Measurements from ENCODE around the gene PTK7.

The PTK7 gene

GRCh38 chr6:43178951-43179830 is 103.1 kb downstream of the PTK7 start:
- DNase-seq (ENCODE audit: extremely low read depth in 1 of 2, low read depth in 1 of 2), result no peak

GRCh38 chr6:43180058-43180457 is 103.9 kb downstream of the PTK7 start:
- DNase-seq (ENCODE audit: extremely low read depth in 1 of 2, low read depth in 1 of 2), result no peak

- no peak for DNase-seq (ENCODE audit: extremely low read depth in 1 of 2, low read depth in 1 of 2)
Observed at GRCh38 chr6:43180985-43181384, 104.9 kb downstream of the PTK7 start.

GRCh38 chr6:43181621-43181941 is 105.5 kb downstream of the PTK7 start:
- DNase-seq (ENCODE audit: extremely low read depth in 1 of 2, low read depth in 1 of 2), result no peak

GRCh38 chr6:43181942-43182860 is 106.1 kb downstream of the PTK7 start, which contains the start of gene CUL9:
Gene CUL9, plus strand, starts transcription at chr6:43182196. Its CDS starts 2,115 bp downstream, at chr6:43184311.
- DNase-seq (ENCODE audit: extremely low read depth in 1 of 2, low read depth in 1 of 2), result peak in 1 of 2 donors; percentile 69

- no peak for DNase-seq (ENCODE audit: extremely low read depth in 1 of 2, low read depth in 1 of 2)
Observed at GRCh38 chr6:43183441-43183840, 107.3 kb downstream of the PTK7 start.

GRCh38 chr6:43184268-43184985 is 108.3 kb downstream of the PTK7 start:
- no peak for DNase-seq (ENCODE audit: extremely low read depth in 1 of 2, low read depth in 1 of 2)

- no peak for DNase-seq (ENCODE audit: extremely low read depth in 1 of 2, low read depth in 1 of 2)
Observed at GRCh38 chr6:43185391-43185985, 109.4 kb downstream of the PTK7 start.

GRCh38 chr6:43186019-43186418 is 109.9 kb downstream of the PTK7 start:
- DNase-seq (ENCODE audit: extremely low read depth in 1 of 2, low read depth in 1 of 2), result no peak

GRCh38 chr6:43186706-43187105 is 110.6 kb downstream of the PTK7 start:
- no peak for DNase-seq (ENCODE audit: extremely low read depth in 1 of 2, low read depth in 1 of 2)

GRCh38 chr6:43187821-43188220 is 111.7 kb downstream of the PTK7 start:
- DNase-seq (ENCODE audit: extremely low read depth in 1 of 2, low read depth in 1 of 2), result no peak

GRCh38 chr6:43188426-43188825 is 112.3 kb downstream of the PTK7 start:
- DNase-seq (ENCODE audit: extremely low read depth in 1 of 2, low read depth in 1 of 2), result no peak

GRCh38 chr6:43189776-43190304 is 113.7 kb downstream of the PTK7 start:
- DNase-seq (ENCODE audit: extremely low read depth in 1 of 2, low read depth in 1 of 2), result no peak

- DNase-seq (ENCODE audit: extremely low read depth in 1 of 2, low read depth in 1 of 2), result no peak
Observed at GRCh38 chr6:43192911-43193310, 116.8 kb downstream of the PTK7 start.

GRCh38 chr6:43193929-43194328 is 117.8 kb downstream of the PTK7 start:
- no peak for DNase-seq (ENCODE audit: extremely low read depth in 1 of 2, low read depth in 1 of 2)

- no peak for DNase-seq (ENCODE audit: extremely low read depth in 1 of 2, low read depth in 1 of 2)
Observed at GRCh38 chr6:43196337-43196736, 120.2 kb downstream of the PTK7 start.

GRCh38 chr6:43199912-43200311 is 123.8 kb downstream of the PTK7 start:
- no peak for DNase-seq (ENCODE audit: extremely low read depth in 1 of 2, low read depth in 1 of 2)

GRCh38 chr6:43200541-43200940 is 124.4 kb downstream of the PTK7 start:
- DNase-seq (ENCODE audit: extremely low read depth in 1 of 2, low read depth in 1 of 2), result no peak

- no peak for DNase-seq (ENCODE audit: extremely low read depth in 1 of 2, low read depth in 1 of 2)
Observed at GRCh38 chr6:43202451-43202850, 126.3 kb downstream of the PTK7 start.

- DNase-seq (ENCODE audit: extremely low read depth in 1 of 2, low read depth in 1 of 2), result no peak
Observed at GRCh38 chr6:43203029-43203717, 127.1 kb downstream of the PTK7 start.
